NCI-H146 treated with DMSO at 0.1 percent for 48 hours (cell line): ENCODE results near the gene GPR161.

ENCODE experiments used
- DNase-seq: peaks from one replicate; lab custom pipeline; 2025; ENCODE audit not compliant: unreplicated experiment; lab: John Stamatoyannopoulos, UW

GPR161 gene

DNA sequence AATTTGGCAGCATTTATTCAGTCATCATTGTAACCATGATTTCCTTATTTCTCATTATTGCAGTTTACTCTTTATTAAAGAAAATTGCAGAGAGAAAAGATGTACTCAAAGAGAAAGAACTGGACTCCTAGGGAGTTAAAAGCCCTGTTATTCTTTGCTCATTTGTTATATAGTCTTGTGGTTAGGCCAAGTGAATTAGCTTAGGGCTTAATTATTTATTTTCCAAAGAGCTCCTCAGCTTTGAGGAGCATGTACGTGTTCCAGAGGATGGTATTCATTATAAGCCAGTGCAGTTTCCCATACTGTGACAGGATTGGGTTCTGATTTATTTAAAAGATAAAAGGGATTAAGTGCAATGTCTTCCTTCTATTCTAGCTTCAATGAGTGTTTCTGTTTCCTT is 86.4 kb downstream of the GPR161 start:
- DNase-seq = no peak

DNA sequence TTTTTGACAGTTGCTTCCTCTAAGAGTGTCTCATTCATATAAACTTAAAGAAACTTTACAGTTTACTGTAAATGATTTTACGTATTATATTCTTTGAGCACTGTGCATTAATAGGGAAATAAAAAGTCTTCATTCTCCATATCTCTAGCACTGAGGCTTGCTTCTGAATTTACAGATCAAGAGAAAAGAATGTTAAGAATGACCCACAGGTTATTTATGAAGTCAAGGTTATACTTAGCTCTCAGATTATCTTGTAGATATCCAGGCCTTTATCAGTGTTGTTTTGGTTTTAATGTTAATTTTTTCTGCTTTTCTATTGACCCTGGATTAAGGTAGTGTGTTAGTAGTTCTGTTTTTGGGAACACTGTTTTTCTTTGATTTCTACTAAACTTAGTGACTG is 91.4 kb downstream of the GPR161 start:
- DNase-seq = no peak

DNA sequence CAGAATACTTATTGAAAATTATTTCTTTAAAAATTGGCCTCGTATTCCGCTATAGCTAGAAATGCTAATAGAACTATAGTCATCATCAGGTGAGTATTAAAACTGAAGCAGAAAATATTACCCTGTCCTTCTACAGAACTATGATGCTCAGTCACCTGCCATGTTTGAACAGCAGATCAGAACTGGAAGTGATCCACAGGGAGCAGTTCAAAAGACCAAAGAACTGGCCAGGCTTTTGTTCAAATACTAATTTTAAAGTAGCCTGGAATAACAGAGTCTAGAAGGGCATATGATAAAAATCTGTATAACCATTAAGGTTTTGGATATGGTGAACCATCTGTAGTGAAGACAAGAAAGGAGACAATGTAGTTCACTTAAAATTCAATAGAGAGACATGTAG is 94.4 kb downstream of the GPR161 start:
- no peak for DNase-seq

DNA sequence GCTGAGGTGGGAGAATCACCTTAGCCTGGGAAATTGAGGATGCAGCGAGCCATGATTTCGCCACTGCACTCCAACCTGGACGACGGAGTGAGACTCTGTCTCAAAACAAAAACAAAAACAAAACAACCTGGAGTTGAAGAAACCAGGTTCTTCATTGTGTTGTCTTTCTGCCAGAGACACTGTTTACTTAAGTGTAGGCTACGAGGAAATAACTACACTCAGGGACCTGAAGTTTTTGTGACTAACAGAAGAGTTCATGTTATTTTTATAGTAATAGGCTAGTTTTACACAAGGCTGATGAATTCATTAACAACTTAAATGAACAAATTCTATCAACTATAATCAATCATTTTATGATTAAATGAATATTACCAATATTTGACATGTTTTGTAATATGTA is 101.4 kb downstream of the GPR161 start:
- DNase-seq = no peak

DNA sequence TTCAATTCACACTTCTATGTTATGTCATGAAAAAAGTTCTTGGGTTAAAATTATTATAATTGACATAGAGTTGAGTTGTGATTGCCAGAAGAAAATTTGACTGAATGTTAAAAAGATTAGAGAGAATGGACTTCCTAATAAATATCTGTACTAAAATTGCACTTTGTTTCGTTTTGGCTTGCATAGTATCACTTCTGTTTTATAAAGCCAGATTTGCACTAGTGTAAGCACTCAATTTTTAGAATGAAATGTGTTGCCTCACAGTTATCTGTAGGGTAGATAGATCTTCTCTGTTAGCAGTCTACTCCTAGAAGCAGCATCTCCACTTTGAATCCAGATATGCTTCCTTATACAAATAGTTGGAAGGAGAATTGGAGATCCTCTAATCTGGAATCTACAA is 104.7 kb downstream of the GPR161 start:
- DNase-seq = no peak

DNA sequence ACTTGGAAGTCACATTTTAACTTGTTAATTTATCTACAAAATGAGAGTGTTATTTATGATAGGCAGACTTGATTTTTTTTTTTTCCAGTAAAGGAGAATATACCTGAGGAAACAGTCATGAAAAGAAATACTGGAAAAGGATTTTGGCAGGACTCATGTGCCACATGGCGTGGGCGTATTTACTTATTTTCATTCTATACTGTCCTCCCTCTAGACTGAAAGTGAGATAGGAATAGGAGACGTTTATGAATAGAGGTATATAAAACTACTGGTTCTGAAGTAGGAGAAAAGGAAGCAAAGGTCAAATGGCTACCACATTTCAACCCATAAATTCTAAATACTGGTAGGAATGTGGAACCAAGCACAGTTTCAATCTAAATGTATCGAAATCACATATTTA is 105.1 kb downstream of the GPR161 start:
- DNase-seq = no peak

DNA sequence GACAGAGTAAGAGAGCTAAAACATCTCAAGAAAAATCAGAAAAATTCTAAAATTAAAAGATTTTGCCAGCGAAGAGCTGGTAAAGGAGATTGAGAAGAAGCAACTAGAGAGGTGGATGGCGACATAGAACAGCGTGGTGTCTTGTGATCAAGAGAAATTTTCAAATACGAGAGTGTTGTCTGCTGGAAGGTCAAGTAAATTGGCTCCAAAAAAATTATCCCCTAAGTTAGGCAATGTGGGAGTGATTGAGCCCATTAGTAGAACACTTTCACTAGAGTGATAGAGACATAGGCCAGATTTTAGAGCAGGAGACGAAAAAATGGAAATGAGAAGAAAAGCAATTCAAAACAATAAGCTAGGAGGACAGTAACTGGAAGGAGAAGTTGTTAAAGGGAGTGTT is 105.5 kb downstream of the GPR161 start:
- DNase-seq = no peak
